Non-pigmented ciliary epithelial cell (primary cell): ENCODE measurements around the gene OR2AJ1.

ENCODE experiments used
- DNase-seq: peaks from one replicate; pipeline ENCODE4 v3.0.0-alpha.2; 2010; ENCODE audit warnings: low read depth

OR2AJ1 gene

GRCh38 chr1:247962911-247963588 is 38.4 kb downstream of the OR2AJ1 start:
- DNase-seq, result no peak

GRCh38 chr1:247964933-247965332 is 40.2 kb downstream of the OR2AJ1 start, which contains the start of gene OR2AK2:
Gene OR2AK2, plus strand, starts transcription at chr1:247965233. Its CDS starts 144 bp downstream, at chr1:247965377.
- no peak for DNase-seq

GRCh38 chr1:247966532-247967204 is 42.0 kb downstream of the OR2AJ1 start:
- no peak for DNase-seq
